IMR-90 (cell line): Measurements from ENCODE around the gene CAMTA1. TPM values are rescaled to one million over a fixed set of nuclear protein-coding genes. Genes with fewer than 3 reads are reported as not detected.

ENCODE experiments used
- ATAC-seq: fragments of 200-7000 bp; cut with Tn5 transposase; 2 replicates; pipeline ENCODE4 v1.9.1; 2020; ENCODE audit warnings: low read depth, mild to moderate bottlenecking, moderate library complexity
- BruUV-seq: library from RNA; stranded (reverse); fragments of 400-500 nt; replicated peaks from 2 replicates; lab custom pipeline; 2021; lab: Mats Ljungman, UMichigan
- CTCF ChIA-PET: fragments of 300-600 bp; formaldehyde crosslinking; extraction: SDS; loops from one replicate; lab custom pipeline; 2021; ENCODE audit warnings: antibody characterized with exemption; lab: Yijun Ruan, JAX
- POLR2A ChIA-PET: fragments of 300-600 bp; sonication (Branson Sonifier 250); formaldehyde crosslinking; loops from one replicate; lab custom pipeline; 2022; ENCODE audit warnings: antibody characterized with exemption; ENCODE audit not compliant: unreplicated experiment; lab: Charles Lee
- DNase-seq: peaks from one replicate; pipeline ENCODE4 v3.0.0; 2013
- H2AFZ ChIP-seq: replicated peaks from 2 replicates; pipeline ENCODE3; 2013; ENCODE audit warnings: low read length, mild to moderate bottlenecking; ENCODE audit not compliant: poor library complexity
- H2AK5ac ChIP-seq: 2 replicates; pipeline ENCODE4 v1.6.1; 2013; ENCODE audit warnings: low read depth, low read length, inconsistent platforms
- H2AK9ac ChIP-seq: replicated peaks from 2 replicates; pipeline ENCODE3; 2013; ENCODE audit warnings: mild to moderate bottlenecking, low read depth, low read length, moderate library complexity; ENCODE audit not compliant: poor library complexity
- H2BK120ac ChIP-seq: 2 replicates; pipeline ENCODE4 v1.6.1; 2013; ENCODE audit warnings: low read depth, low read length, inconsistent platforms
- H2BK15ac ChIP-seq: 3 replicates; pipeline ENCODE4 v1.6.1; 2013; ENCODE audit warnings: low read depth, low read length, inconsistent platforms
- H2BK20ac ChIP-seq: 2 replicates; pipeline ENCODE4 v1.6.1; 2013; ENCODE audit warnings: low read depth, mild to moderate bottlenecking, inconsistent platforms, low read length, moderate library complexity
- H2BK5ac ChIP-seq: 2 replicates; pipeline ENCODE4 v1.6.1; 2013; ENCODE audit warnings: mild to moderate bottlenecking, low read depth, low read length, inconsistent platforms; ENCODE audit not compliant: poor library complexity, severe bottlenecking
- H3K14ac ChIP-seq: replicated peaks from 2 replicates; pipeline ENCODE4 v1.6.1; 2013; ENCODE audit warnings: low read depth, low read length, inconsistent platforms
- H3K18ac ChIP-seq: 2 replicates; pipeline ENCODE4 v1.6.1; 2013; ENCODE audit warnings: low read depth, low read length, control low read depth
- H3K23ac ChIP-seq: 2 replicates; pipeline ENCODE4 v1.6.1; 2013; ENCODE audit warnings: low read depth, low read length, inconsistent platforms
- H3K27ac ChIP-seq: 2 replicates; pipeline ENCODE4 v1.5.1; 2013; ENCODE audit warnings: mild to moderate bottlenecking, control low read depth, low read length; ENCODE audit not compliant: insufficient read depth
- H3K27me3 ChIP-seq: 2 replicates; pipeline ENCODE4 v1.6.1; 2013; ENCODE audit warnings: low read length; ENCODE audit not compliant: control insufficient read depth, insufficient read depth
- H3K36me3 ChIP-seq: 2 replicates; pipeline ENCODE4 v1.6.1; 2013; ENCODE audit warnings: low read length, mixed read lengths; ENCODE audit not compliant: control insufficient read depth, insufficient read depth
- H3K4ac ChIP-seq: 2 replicates; pipeline ENCODE4 v1.6.1; 2013; ENCODE audit warnings: low read depth, low read length, inconsistent platforms
- H3K4me1 ChIP-seq: 2 replicates; pipeline ENCODE4 v1.6.1; 2013; ENCODE audit warnings: low read length, mixed read lengths; ENCODE audit not compliant: control insufficient read depth, insufficient read depth
- H3K4me2 ChIP-seq: 2 replicates; pipeline ENCODE4 v1.6.1; 2013; ENCODE audit warnings: low read depth, mild to moderate bottlenecking, control low read depth, low read length, moderate library complexity
- H3K4me3 ChIP-seq: 2 replicates; pipeline ENCODE4 v1.5.1; 2013; ENCODE audit warnings: low read depth, mild to moderate bottlenecking, control low read depth, low read length, moderate library complexity; ENCODE audit not compliant: insufficient read depth
- H3K56ac ChIP-seq: 2 replicates; pipeline ENCODE4 v1.6.1; 2013; ENCODE audit warnings: low read length, inconsistent platforms; ENCODE audit not compliant: insufficient read depth; ENCODE audit errors: extremely low read depth
- H3K79me1 ChIP-seq, 2 experiments: 2 replicates each; pipeline ENCODE4 v1.6.1; 2013; ENCODE audit warnings: low read length in 2 of 2, inconsistent platforms in 1 of 2, low read depth in 1 of 2
- H3K9ac ChIP-seq: 2 replicates; pipeline ENCODE4 v1.6.1; 2013; ENCODE audit warnings: low read depth, low read length, control low read depth
- H3K9me1 ChIP-seq: 2 replicates; pipeline ENCODE4 v1.6.1; 2013; ENCODE audit warnings: low read length, inconsistent platforms; ENCODE audit not compliant: insufficient read depth
- H3K9me3 ChIP-seq: 2 replicates; pipeline ENCODE4 v1.6.1; 2013; ENCODE audit warnings: low read length; ENCODE audit not compliant: control insufficient read depth, insufficient read depth
- H4K20me1 ChIP-seq: 2 replicates; pipeline ENCODE4 v1.6.1; 2013; ENCODE audit warnings: low read length, inconsistent platforms; ENCODE audit not compliant: insufficient read depth
- H4K5ac ChIP-seq: 2 replicates; pipeline ENCODE4 v1.6.1; 2013; ENCODE audit warnings: mild to moderate bottlenecking, low read depth, low read length, control low read depth
- H4K8ac ChIP-seq, 2 experiments: 2 replicates each; pipeline ENCODE4 v1.6.1; 2013; ENCODE audit warnings: low read depth in 2 of 2, low read length in 2 of 2, control low read depth in 1 of 2, inconsistent platforms in 1 of 2
- H4K91ac ChIP-seq: 2 replicates; pipeline ENCODE4 v1.6.1; 2013; ENCODE audit warnings: low read depth, low read length, inconsistent platforms; ENCODE audit not compliant: insufficient read depth
- BHLHE40 ChIP-seq: fragments of 150-350 bp; IDR thresholded peaks from 2 replicates; pipeline ENCODE4 v1.6.1; 2016; ENCODE audit warnings: mild to moderate bottlenecking, low read depth, low read length
- CTCF ChIP-seq: conservative IDR thresholded peaks from 2 replicates; pipeline ENCODE4 v1.5.1; 2012; ENCODE audit warnings: mild to moderate bottlenecking, low read depth, low read length, improper control_type of control experiment
- ELK1 ChIP-seq: fragments of 150-350 bp; IDR thresholded peaks from 2 replicates; pipeline ENCODE4 v1.6.1; 2016; ENCODE audit warnings: low read depth, mild to moderate bottlenecking, low read length, moderate library complexity, borderline replicate concordance
- POLR2A ChIP-seq: IDR thresholded peaks from 2 replicates; pipeline ENCODE4 v1.6.1; 2012; ENCODE audit warnings: mild to moderate bottlenecking, low read depth, low read length
- RAD21 ChIP-seq: IDR thresholded peaks from 2 replicates; pipeline ENCODE4 v1.6.1; 2012; ENCODE audit warnings: low read length, improper control_type of control experiment
- SMC3 ChIP-seq: fragments of 150-350 bp; IDR thresholded peaks from 2 replicates; pipeline ENCODE4 v1.6.1; 2016; ENCODE audit warnings: low read depth, mild to moderate bottlenecking, antibody characterized with exemption, low read length, moderate library complexity
- WGBS, 2 experiments: methylation state at CpG; one replicate each; pipeline versions ENCODE4 v1.1.5 to v1.1.7; 2013; ENCODE audit warnings: missing lambda C conversion rate in 2 of 2; ENCODE audit not compliant: insufficient read length in 1 of 2; ENCODE audit errors: extremely low coverage in 2 of 2; 5-methylcytosine and 5-hydroxymethylcytosine counted together
- dilution Hi-C: fragments of 300-500 bp; cut with HindIII; formaldehyde crosslinking; loops from one replicate; pipeline ENCODE4 v1.14.3; 2018; ENCODE audit warnings: low sequenced_read_pairs; ENCODE audit not compliant: unreplicated experiment
- in situ Hi-C: fragments of 300-500 bp; cut with MboI; formaldehyde crosslinking; loops from 3 replicates; pipeline ENCODE4 v1.14.3; 2019; ENCODE audit warnings: low sequenced_read_pairs, inconsistent platforms, mixed read lengths
- intact Hi-C: fragments of 100-400 bp; cut with micrococcal nuclease; formaldehyde crosslinking; loops from 2 replicates; pipeline ENCODE4 v1.10.0; 2022
- polyA plus RNA-seq, 3 experiments: library from polyadenylated mRNA; depleted of rRNA; stranded (reverse); fragments of >200 nt; gene quantifications; 2 replicates each; pipeline ENCODE4 v1.2.3, GENCODE V29; 2012; ENCODE audit warnings: low replicate concordance in 1 of 3
- total RNA-seq: library from RNA; depleted of rRNA; stranded (reverse); fragments of >200 nt; gene quantifications from 2 replicates; pipeline ENCODE4 v1.2.3, GENCODE V29; 2012

CAMTA1 gene
- total and polyA plus RNA-seq, 2 of the 4 experiments (the other 2 are of a cell fraction) = 35.5 to 74.3 TPM

GRCh38 chr1:7677111-7677510 lies 891.9 kb downstream of the CAMTA1 start:
- Histone ChIP-seq H2AK5ac (no peak overlapping the region), H3K23ac (no peak overlapping the region), H4K5ac (no peak overlapping the region), H3K4me2 (no peak overlapping the region), H3K14ac (no peak overlapping the region), H3K56ac (no peak overlapping the region), H3K9me3 (no peaks in the 10 kb centered on the region), H4K91ac (no peak overlapping the region), H4K20me1 (no peaks in the 10 kb centered on the region; the same call in 1 of the 2 replicates), H3K9ac (no peak overlapping the region), H2BK120ac (no peak overlapping the region), H4K8ac (no peak overlapping the region), H3K4ac (no peak overlapping the region), H3K4me3 (no peak overlapping the region), H2AK9ac (no peak overlapping the region), H2BK20ac (no peak overlapping the region), H3K27ac (no peak overlapping the region), H3K27me3 (peaks cover 49% of the 10 kb centered on the region), H3K9me1 (no peaks in the 10 kb centered on the region), H3K18ac (no peak overlapping the region), H3K79me1 (no peaks in the 10 kb centered on the region), H2AFZ (no peak overlapping the region), H3K36me3 (no peaks in the 10 kb centered on the region), H2BK5ac (no peak overlapping the region), H3K4me1 (no peaks in the 10 kb centered on the region), H2BK15ac (no peak overlapping the region)
- CTCF ChIA-PET = interaction anchor here (0.5 to 3.1 kb wide), 2 partner anchors 76 to 133 kb away, joined by 3 to 10 read pairs; no protein-coding TSS in a partner anchor
- DNase-seq = no peak
- 84% methylated on average over 3 of the region's 7 CpGs; no CpG with 5 or more reads in 1 of the 2 experiments for whole genome bisulfite sequencing, 2 experiments
- no TSS peak for BruUV-seq
- POLR2A ChIA-PET = no interaction called here
- in situ Hi-C loops (no loop called here), dilution Hi-C loops (no loop called here), intact Hi-C loops (no loop called here)
- TF ChIP-seq CTCF = no peak
- TF ChIP-seq BHLHE40 = no peak
- no peak for TF ChIP-seq ELK1
- TF ChIP-seq RAD21 = no peak
- no peak for TF ChIP-seq SMC3
- no peak for TF ChIP-seq POLR2A
- ATAC-seq = no peak
